ENCODE data around the gene SEC22C.

GRCh38 chr3:42591811-42592210 is 10.0 kb upstream of the SEC22C start:
- TF ChIP-seq CTCF (IDR thresholded peaks at IDR 0.05) (no peak), POLR2A (IDR thresholded peaks at IDR 0.05) (no peak)

Data from heart left ventricle (tissue), 13 donors.